H9 (cell line): ENCODE data around the gene FCAMR. TPM values are rescaled to one million over a fixed set of nuclear protein-coding genes. Genes with fewer than 3 reads are reported as not detected.

Source experiments
- DNase-seq: peaks from one replicate; pipeline ENCODE4 v3.0.0-alpha.2; 2017
- H2AFZ ChIP-seq: one replicate; pipeline ENCODE4 v1.6.1; 2013; ENCODE audit warnings: mild to moderate bottlenecking, low read length, control low read depth, moderate library complexity
- H2AK5ac ChIP-seq: 2 replicates; pipeline ENCODE4 v1.6.1; 2013; ENCODE audit warnings: low read length, control low read depth, mixed read lengths; ENCODE audit not compliant: insufficient read length
- H2BK120ac ChIP-seq: one replicate; pipeline ENCODE4 v1.6.1; 2013; ENCODE audit warnings: low read depth, mild to moderate bottlenecking, low read length, control low read depth, inconsistent platforms; ENCODE audit not compliant: poor library complexity, severe bottlenecking
- H2BK12ac ChIP-seq: 2 replicates; pipeline ENCODE4 v1.6.1; 2013; ENCODE audit warnings: low read length, control low read depth, mixed read lengths, low read depth; ENCODE audit not compliant: insufficient read length
- H2BK15ac ChIP-seq: 2 replicates; pipeline ENCODE4 v1.6.1; 2013; ENCODE audit warnings: low read depth, low read length, control low read depth
- H2BK20ac ChIP-seq: one replicate; pipeline ENCODE4 v1.6.1; 2013; ENCODE audit warnings: low read depth, mild to moderate bottlenecking, low read length, control low read depth, inconsistent platforms; ENCODE audit not compliant: poor library complexity, severe bottlenecking
- H2BK5ac ChIP-seq: 2 replicates; pipeline ENCODE4 v1.6.1; 2013; ENCODE audit warnings: low read length, control low read depth, mixed read lengths; ENCODE audit not compliant: insufficient read length
- H3K14ac ChIP-seq: 2 replicates; pipeline ENCODE4 v1.6.1; 2013; ENCODE audit warnings: low read length, control low read depth; ENCODE audit not compliant: insufficient read depth
- H3K18ac ChIP-seq: 2 replicates; pipeline ENCODE4 v1.6.1; 2013; ENCODE audit warnings: low read depth, mild to moderate bottlenecking, mixed read lengths, low read length, control low read depth; ENCODE audit not compliant: insufficient read length
- H3K23ac ChIP-seq: 2 replicates; pipeline ENCODE4 v1.6.1; 2013; ENCODE audit warnings: low read length, control low read depth, mixed read lengths, low read depth; ENCODE audit not compliant: insufficient read length
- H3K23me2 ChIP-seq: 2 replicates; pipeline ENCODE4 v1.6.1; 2013; ENCODE audit warnings: low read depth, mild to moderate bottlenecking, mixed read lengths, low read length, control low read depth; ENCODE audit not compliant: insufficient read length, poor library complexity, severe bottlenecking
- H3K27ac ChIP-seq: 2 replicates; pipeline ENCODE4 v1.5.1; 2013; ENCODE audit warnings: low read length, control low read depth, mixed read lengths, low read depth; ENCODE audit not compliant: insufficient read length
- H3K27me3 ChIP-seq: 2 replicates; pipeline ENCODE4 v1.6.1; 2013; ENCODE audit warnings: low read length, control low read depth, inconsistent platforms; ENCODE audit not compliant: insufficient read depth
- H3K4ac ChIP-seq: 2 replicates; pipeline ENCODE4 v1.6.1; 2013; ENCODE audit warnings: low read depth, mild to moderate bottlenecking, control low read depth, inconsistent platforms, low read length, moderate library complexity
- H3K4me1 ChIP-seq: 2 replicates; pipeline ENCODE4 v1.6.1; 2013; ENCODE audit warnings: low read length, control low read depth, inconsistent platforms; ENCODE audit not compliant: insufficient read depth
- H3K4me2 ChIP-seq: 2 replicates; pipeline ENCODE4 v1.6.1; 2013; ENCODE audit warnings: low read length, control low read depth, mixed read lengths; ENCODE audit not compliant: insufficient read length, insufficient read depth
- H3K56ac ChIP-seq: 2 replicates; pipeline ENCODE4 v1.6.1; 2013; ENCODE audit warnings: low read depth, mild to moderate bottlenecking, mixed read lengths, low read length, control low read depth; ENCODE audit not compliant: insufficient read length
- H3K79me1 ChIP-seq: 2 replicates; pipeline ENCODE4 v1.6.1; 2013; ENCODE audit warnings: low read depth, mild to moderate bottlenecking, moderate library complexity, low read length, control low read depth, inconsistent platforms; ENCODE audit not compliant: insufficient read depth, poor library complexity, severe bottlenecking
- H3K79me2 ChIP-seq: 2 replicates; pipeline ENCODE4 v1.6.1; 2013; ENCODE audit warnings: low read length, control low read depth, inconsistent platforms; ENCODE audit not compliant: insufficient read depth
- H3K9ac ChIP-seq: 2 replicates; pipeline ENCODE4 v1.6.1; 2013; ENCODE audit warnings: low read length, control low read depth, mixed read lengths; ENCODE audit not compliant: insufficient read length; ENCODE audit errors: extremely low read depth
- H3K9me3 ChIP-seq: one replicate; pipeline ENCODE4 v1.6.1; 2013; ENCODE audit warnings: low read depth, low read length, inconsistent platforms; ENCODE audit not compliant: control insufficient read depth
- H3T11ph ChIP-seq: one replicate; pipeline ENCODE4 v1.6.1; 2013; ENCODE audit warnings: mild to moderate bottlenecking, low read length, control low read depth, inconsistent platforms
- H4K20me1 ChIP-seq: one replicate; pipeline ENCODE4 v1.6.1; 2013; ENCODE audit not compliant: control insufficient read depth, insufficient read length, insufficient read depth
- H4K5ac ChIP-seq: 2 replicates; pipeline ENCODE4 v1.6.1; 2013; ENCODE audit warnings: low read depth, mild to moderate bottlenecking, mixed read lengths, low read length, control low read depth; ENCODE audit not compliant: insufficient read length
- H4K8ac ChIP-seq: replicated peaks from 2 replicates; pipeline ENCODE4 v1.6.1; 2013; ENCODE audit warnings: low read length, control low read depth, mixed read lengths, low read depth; ENCODE audit not compliant: insufficient read length
- H4K91ac ChIP-seq: 2 replicates; pipeline ENCODE4 v1.6.1; 2013; ENCODE audit warnings: low read depth, mild to moderate bottlenecking, moderate library complexity, mixed read lengths, low read length, control low read depth; ENCODE audit not compliant: insufficient read length
- H3K27ac Mint-ChIP-seq, 3 experiments: 2 replicates in 2 of 3; 3 replicates in 1 of 3; pipeline ENCODE4 v1.8.0; 2020 to 2021; ENCODE audit warnings: mixed read lengths in 3 of 3, mild to moderate bottlenecking in 1 of 3, moderate library complexity in 1 of 3
- H3K27me3 Mint-ChIP-seq: 2 replicates; pipeline ENCODE4 v1.8.0; 2021; ENCODE audit warnings: low read depth, mild to moderate bottlenecking, moderate library complexity, mixed read lengths
- H3K36me3 Mint-ChIP-seq, 3 experiments: 2 replicates in 2 of 3; 3 replicates in 1 of 3; pipeline ENCODE4 v1.8.0; 2020 to 2021; ENCODE audit warnings: low read depth in 3 of 3, mixed read lengths in 3 of 3; ENCODE audit not compliant: insufficient read depth in 1 of 3
- H3K4me1 Mint-ChIP-seq, 2 experiments: 2 replicates each; pipeline ENCODE4 v1.8.0; 2020; ENCODE audit warnings: mixed read lengths in 2 of 2
- H3K4me3 Mint-ChIP-seq, 2 experiments: 2 replicates in 1 of 2; 3 replicates in 1 of 2; pipeline ENCODE4 v1.8.0; 2020 to 2021; ENCODE audit warnings: mild to moderate bottlenecking in 2 of 2, mixed read lengths in 2 of 2, moderate library complexity in 1 of 2
- H3K9me3 Mint-ChIP-seq, 2 experiments: 2 replicates in 1 of 2; 3 replicates in 1 of 2; pipeline ENCODE4 v1.8.0; 2020; ENCODE audit warnings: mild to moderate bottlenecking in 2 of 2, mixed read lengths in 2 of 2, moderate library complexity in 1 of 2
- CTCF ChIP-seq: fragments of 200-600 bp; sonication (generic); conservative IDR thresholded peaks from 3 replicates; pipeline ENCODE4 v1.8.0; 2021; ENCODE audit warnings: antibody characterized with exemption, mild to moderate bottlenecking
- WGBS: extraction: QIAGEN DNeasy Blood & Tissue Kit; methylation state at CpG from one replicate; pipeline ENCODE4 v1.1.7; 2013; ENCODE audit warnings: missing lambda C conversion rate, low lambda C conversion rate, mixed read lengths; ENCODE audit not compliant: insufficient read length; ENCODE audit errors: extremely low coverage; 5-methylcytosine and 5-hydroxymethylcytosine counted together
- total RNA-seq: library from RNA; stranded (reverse); gene quantifications from 2 replicates; pipeline ENCODE4 v1.2.1, GENCODE V29; 2021

Gene FCAMR
- total RNA-seq, 1 experiment from 2014 or later: not detected

- no peak overlapping the region for H4K5ac ChIP-seq
- no peaks in the 10 kb centered on the region for H3K79me2 ChIP-seq
- no peaks in the 10 kb centered on the region; a peak in 1 of 7 replicates for H3K36me3 Mint-ChIP-seq
- TF ChIP-seq CTCF: no peak
- no peak overlapping the region for H3K27ac ChIP-seq
- H3K27me3 ChIP-seq: no peaks in the 10 kb centered on the region
- H4K91ac ChIP-seq: no peak overlapping the region
- no peak overlapping the region for H3K4ac ChIP-seq
- no peaks in the 10 kb centered on the region for H3K4me1 Mint-ChIP-seq
- no peak overlapping the region for H3T11ph ChIP-seq
- H2BK5ac ChIP-seq: no peak overlapping the region
- H2BK120ac ChIP-seq: no peak overlapping the region
- no peaks in the 10 kb centered on the region for H4K20me1 ChIP-seq
- no peak overlapping the region for H3K18ac ChIP-seq
- no peak overlapping the region for H2BK20ac ChIP-seq
- no peak overlapping the region for H3K23ac ChIP-seq
- H3K23me2 ChIP-seq: no peaks in the 10 kb centered on the region
- no peaks in the 10 kb centered on the region for H3K4me1 ChIP-seq
- H3K14ac ChIP-seq: no peak overlapping the region
- no peak overlapping the region for H4K8ac ChIP-seq
- H3K27me3 Mint-ChIP-seq: peaks cover 18% of the 10 kb centered on the region
- no peak overlapping the region for H2AK5ac ChIP-seq
- H3K27ac Mint-ChIP-seq: no peak overlapping the region
- no peaks in the 10 kb centered on the region for H3K9me3 Mint-ChIP-seq
- no peak overlapping the region for H2AFZ ChIP-seq
- H3K9me3 ChIP-seq: no peaks in the 10 kb centered on the region
- no peak overlapping the region for H2BK15ac ChIP-seq
- H2BK12ac ChIP-seq: no peak overlapping the region
- no peaks in the 10 kb centered on the region for H3K79me1 ChIP-seq
- no peak overlapping the region for H3K4me3 Mint-ChIP-seq
- DNase-seq: no peak
- no peak overlapping the region for H3K56ac ChIP-seq
- no peak overlapping the region for H3K4me2 ChIP-seq
- no CpG with 5 or more reads among the region's 4 CpGs for WGBS
- H3K9ac ChIP-seq: no peak overlapping the region
Observed at GRCh38 chr1:206949208-206949607, 21.1 kb downstream of the FCAMR start.
